ENCODE data around the gene POC1A. TPM values are rescaled to one million over a fixed set of nuclear protein-coding genes. Genes with fewer than 3 reads are reported as not detected.

The POC1A gene
- total RNA-seq, 1 experiment from 2014 or later: 29.0 TPM

- Histone ChIP-seq H2BK15ac (ENCODE audit: low read depth, low read length) (no peak overlapping the region), H3K14ac (ENCODE audit: insufficient read depth, low read length) (no peak overlapping the region), H2AFZ (ENCODE audit: low read length) (no peak overlapping the region)
Measured at GRCh38 chr3:52149726-52150125, 4.5 kb downstream of the POC1A start.

More at GRCh38 chr3:52149726-52150125, 4.5 kb downstream of the POC1A start:
- Histone ChIP-seq H4K20me1 (ENCODE audit: control insufficient read depth, insufficient read depth, insufficient read length) (peaks cover 4% of the 10 kb centered on the region), H2BK12ac (ENCODE audit: insufficient read length, low read depth, low read length) (no peak overlapping the region), H4K8ac (replicated peaks; ENCODE audit: insufficient read length, low read depth, low read length) (no peak overlapping the region), H2BK120ac (ENCODE audit: low read depth, low read length, poor library complexity, severe bottlenecking) (no peak overlapping the region), H2BK20ac (ENCODE audit: low read depth, low read length, poor library complexity, severe bottlenecking) (no peak overlapping the region), H3K18ac (ENCODE audit: insufficient read length, low read depth, low read length) (no peak overlapping the region), H3K27me3 (ENCODE audit: insufficient read depth, low read length) (no peaks in the 10 kb centered on the region), H3K4ac (ENCODE audit: low read depth, low read length) (no peak overlapping the region), H2AK5ac (ENCODE audit: insufficient read length, low read length) (no peak overlapping the region), H3K23me2 (ENCODE audit: insufficient read length, low read depth, low read length, poor library complexity, severe bottlenecking) (peaks cover 10% of the 10 kb centered on the region), H3K9ac (ENCODE audit: extremely low read depth, insufficient read length, low read length) (no peak overlapping the region), H4K5ac (ENCODE audit: insufficient read length, low read depth, low read length) (no peak overlapping the region), H2BK5ac (ENCODE audit: insufficient read length, low read length) (no peak overlapping the region), H3K27ac (ENCODE audit: insufficient read length, low read depth, low read length) (no peak overlapping the region), H3T11ph (ENCODE audit: low read length) (no peak overlapping the region), H3K4me1 (ENCODE audit: insufficient read depth, low read length) (no peaks in the 10 kb centered on the region), H3K23ac (ENCODE audit: insufficient read length, low read depth, low read length) (no peak overlapping the region), H3K9me3 (ENCODE audit: control insufficient read depth, low read depth, low read length) (no peaks in the 10 kb centered on the region), H4K91ac (ENCODE audit: insufficient read length, low read depth, low read length) (no peak overlapping the region), H3K56ac (ENCODE audit: insufficient read length, low read depth, low read length) (no peak overlapping the region), H3K79me2 (ENCODE audit: insufficient read depth, low read length) (no peaks in the 10 kb centered on the region), H3K79me1 (ENCODE audit: insufficient read depth, low read depth, low read length, poor library complexity, severe bottlenecking) (no peaks in the 10 kb centered on the region), H3K4me2 (ENCODE audit: insufficient read depth, insufficient read length, low read length) (no peak overlapping the region)
- peaks cover 18 to 51% (median 46%) of the 10 kb centered on the region in 3 experiments; a peak in 6 of 7 replicates for H3K36me3 Mint-ChIP-seq (ENCODE audit: insufficient read depth in 1 of 3, low read depth in 3 of 3)
- H3K4me3 Mint-ChIP-seq: no peak overlapping the region
- DNase-seq: no peak
- no peak overlapping the region; a peak in 1 of 7 replicates for H3K27ac Mint-ChIP-seq
- no CpG with 5 or more reads among the region's 11 CpGs for WGBS (ENCODE audit: extremely low coverage, insufficient read length, low lambda C conversion rate)
- H3K9me3 Mint-ChIP-seq: no peaks in the 10 kb centered on the region
- H3K27me3 Mint-ChIP-seq (ENCODE audit: low read depth): no peaks in the 10 kb centered on the region
- H3K4me1 Mint-ChIP-seq: peaks cover 10 to 12% of the 10 kb centered on the region in 2 experiments
- no peak for TF ChIP-seq CTCF (conservative IDR thresholded peaks at IDR 0.05)

Measured in H9 (cell line).